CD14-positive monocyte (primary cell): ENCODE results near the gene PRDX3. TPM values are rescaled to one million over a fixed set of nuclear protein-coding genes. Genes with fewer than 3 reads are reported as not detected.

Experiments
- DNase-seq, 3 donors: peaks; one replicate each; pipeline ENCODE4 v3.0.0-alpha.2; 2011 to 2022
- H2AFZ ChIP-seq: 2 replicates; pipeline ENCODE4 v1.6.0; 2012; ENCODE audit warnings: mild to moderate bottlenecking, low read depth, low read length, inconsistent platforms; ENCODE audit not compliant: insufficient read depth, poor library complexity, severe bottlenecking
- H3K27ac ChIP-seq, 2 donors: 1 replicate in 1 of 2; 2 replicates in 1 of 2; pipeline ENCODE4 v1.5.1; 2012 to 2013; ENCODE audit warnings: low read length in 2 of 2, control low read depth in 1 of 2, inconsistent platforms in 1 of 2, low read depth in 1 of 2, mild to moderate bottlenecking in 1 of 2
- H3K27me3 ChIP-seq, 2 donors: one replicate each; pipeline versions ENCODE4 v1.6.0 to v1.6.1; 2011 to 2013; ENCODE audit warnings: low read length in 2 of 2; ENCODE audit not compliant: control insufficient read depth in 2 of 2, insufficient read depth in 2 of 2
- H3K36me3 ChIP-seq, 2 donors: replicated peaks in 1 of 2; 1 replicate in 1 of 2; 2 replicates in 1 of 2; pipeline versions ENCODE4 v1.5.1 to v1.6.1; 2012 to 2013; ENCODE audit warnings: low read length in 2 of 2, control low read depth in 1 of 2, inconsistent platforms in 1 of 2, mild to moderate bottlenecking in 1 of 2; ENCODE audit not compliant: insufficient read depth in 2 of 2, control insufficient read depth in 1 of 2
- H3K4me1 ChIP-seq, 2 donors: 1 replicate in 1 of 2; 2 replicates in 1 of 2; pipeline versions ENCODE4 v1.5.1 to v1.6.1; 2012 to 2013; ENCODE audit warnings: low read length in 2 of 2, control low read depth in 1 of 2, inconsistent platforms in 1 of 2, mild to moderate bottlenecking in 1 of 2, moderate library complexity in 1 of 2; ENCODE audit not compliant: insufficient read depth in 2 of 2, control insufficient read depth in 1 of 2
- H3K4me2 ChIP-seq: replicated peaks from 2 replicates; pipeline ENCODE3; 2012; ENCODE audit warnings: low read length, moderate library complexity, mild to moderate bottlenecking; ENCODE audit not compliant: poor library complexity, severe bottlenecking; ENCODE audit errors: extremely low read depth
- H3K4me3 ChIP-seq, 3 experiments: fragments of 200-600 bp in 1 of 3; sonication (generic) in 1 of 3; replicated peaks in 1 of 3; 1 replicate in 2 of 3; 2 replicates in 1 of 3; pipeline ENCODE4 v1.5.1; 2011 to 2013; ENCODE audit warnings: low read length in 3 of 3, mild to moderate bottlenecking in 3 of 3, control low read depth in 2 of 3, low read depth in 2 of 3, inconsistent platforms in 1 of 3, moderate library complexity in 1 of 3
- H3K79me2 ChIP-seq: 2 replicates; pipeline ENCODE4 v1.6.0; 2012; ENCODE audit warnings: mild to moderate bottlenecking, control low read depth, inconsistent platforms, low read length, moderate library complexity; ENCODE audit not compliant: insufficient read depth
- H3K9ac ChIP-seq: 2 replicates; pipeline ENCODE4 v1.6.0; 2017; ENCODE audit warnings: low read length, mild to moderate bottlenecking; ENCODE audit not compliant: insufficient read depth, poor library complexity, severe bottlenecking
- H3K9me3 ChIP-seq, 2 donors: replicated peaks in 1 of 2; 1 replicate in 1 of 2; 2 replicates in 1 of 2; pipeline versions ENCODE4 v1.5.1 to v1.6.1; 2012 to 2013; ENCODE audit warnings: low read length in 2 of 2, control low read depth in 1 of 2; ENCODE audit not compliant: control insufficient read depth in 1 of 2, insufficient read depth in 1 of 2
- H4K20me1 ChIP-seq: 2 replicates; pipeline ENCODE4 v1.6.0; 2012; ENCODE audit warnings: mild to moderate bottlenecking, low read length, control low read depth, moderate library complexity; ENCODE audit not compliant: insufficient read depth
- H3K27ac Mint-ChIP-seq, 7 donors: one replicate each; pipeline ENCODE4 v1.8.0; 2020; ENCODE audit warnings: mild to moderate bottlenecking in 7 of 7, mixed read lengths in 7 of 7, moderate library complexity in 6 of 7, inconsistent platforms in 2 of 7
- H3K27me3 Mint-ChIP-seq, 3 donors: one replicate each; pipeline ENCODE4 v1.8.0; 2021 to 2022; ENCODE audit warnings: low read depth in 3 of 3, mild to moderate bottlenecking in 3 of 3, mixed read lengths in 3 of 3, moderate library complexity in 3 of 3, inconsistent platforms in 1 of 3
- H3K36me3 Mint-ChIP-seq, 2 donors: one replicate each; pipeline ENCODE4 v1.8.0; 2020; ENCODE audit warnings: mixed read lengths in 2 of 2, inconsistent platforms in 1 of 2, mild to moderate bottlenecking in 1 of 2
- H3K4me1 Mint-ChIP-seq: one replicate; pipeline ENCODE4 v1.8.0; 2020; ENCODE audit warnings: mild to moderate bottlenecking, mixed read lengths
- H3K4me3 Mint-ChIP-seq, 2 donors: one replicate each; pipeline ENCODE4 v1.8.0; 2020; ENCODE audit warnings: mild to moderate bottlenecking in 2 of 2, mixed read lengths in 2 of 2, moderate library complexity in 1 of 2
- H3K9me3 Mint-ChIP-seq, 7 donors: one replicate each; pipeline ENCODE4 v1.8.0; 2020 to 2022; ENCODE audit warnings: mixed read lengths in 7 of 7, mild to moderate bottlenecking in 6 of 7, moderate library complexity in 6 of 7, inconsistent platforms in 2 of 7
- CTCF ChIP-seq: fragments of 200-600 bp; IDR thresholded peaks from one replicate; pipeline ENCODE4 v1.8.0; 2022; ENCODE audit warnings: antibody characterized with exemption, mild to moderate bottlenecking
- WGBS: methylation state at CpG from one replicate; pipeline ENCODE4 v1.1.5; 2013; ENCODE audit warnings: missing lambda C conversion rate; ENCODE audit not compliant: insufficient coverage; 5-methylcytosine and 5-hydroxymethylcytosine counted together
- intact Hi-C, 2 donors: fragments of 100-400 bp; cut with micrococcal nuclease; formaldehyde crosslinking; loops; one replicate each; pipeline versions ENCODE4 v1.15.0 to v1.15.1; 2023
- polyA plus RNA-seq, 3 donors: library from polyadenylated mRNA; depleted of rRNA in 1 of 3; unstranded in 2 of 3; stranded (reverse) in 1 of 3; fragments of 300-500 nt in 2 of 3; fragments of >200 nt in 1 of 3; fragmentation: Illumina TruSeq in 2 of 3; gene quantifications; 1 replicate in 2 of 3; 2 replicates in 1 of 3; pipeline ENCODE4 v1.2.3, GENCODE V29; 2012 to 2021

PRDX3 gene
- polyA plus RNA-seq, 3 donors, result 81.9 to 459 (median 410) TPM

GRCh38 chr10:119203006-119203405 lies 24.4 kb upstream of the PRDX3 start:
- H3K27me3 Mint-ChIP-seq, result peaks cover 3 to 5% (median 3%) of the 10 kb centered on the region in 3 donors
- no peaks in the 10 kb centered on the region for H3K9me3 Mint-ChIP-seq
- no peaks in the 10 kb centered on the region for H4K20me1 ChIP-seq
- no peaks in the 10 kb centered on the region for H3K36me3 Mint-ChIP-seq
- no peaks in the 10 kb centered on the region for H3K9me3 ChIP-seq
- H3K4me3 Mint-ChIP-seq, result no peak overlapping the region
- no peak overlapping the region for H2AFZ ChIP-seq
- peaks cover 15 to 25% of the 10 kb centered on the region in 2 donors for H3K4me1 ChIP-seq
- H3K4me3 ChIP-seq, result no peak overlapping the region
- 79% methylated on average over 3 of the region's 4 CpGs for WGBS
- no peaks in the 10 kb centered on the region for H3K79me2 ChIP-seq
- no peaks in the 10 kb centered on the region for H3K27me3 ChIP-seq
- no peaks in the 10 kb centered on the region for H3K36me3 ChIP-seq
- no peak for DNase-seq
- H3K4me2 ChIP-seq, result no peak overlapping the region
- TF ChIP-seq CTCF, result no peak
- no peak overlapping the region for H3K27ac ChIP-seq
- H3K9ac ChIP-seq, result no peak overlapping the region
- intact Hi-C loops, result loop anchor here in 1 of 2 donors (10.0 kb wide), 2 partner anchors 102 to 448 kb away; partner anchors contain the start of gene CACUL1
- no peak overlapping the region for H3K27ac Mint-ChIP-seq
- peaks cover 22% of the 10 kb centered on the region for H3K4me1 Mint-ChIP-seq

GRCh38 chr10:119201233-119201632 lies 22.6 kb upstream of the PRDX3 start:
- Histone ChIP-seq H3K4me1 (peaks cover 14 to 20% of the 10 kb centered on the region in 2 donors), H3K36me3 (no peaks in the 10 kb centered on the region), H3K27me3 (no peaks in the 10 kb centered on the region), H3K27ac (no peak overlapping the region), H2AFZ (no peak overlapping the region), H3K79me2 (no peaks in the 10 kb centered on the region), H3K9me3 (no peaks in the 10 kb centered on the region), H4K20me1 (no peaks in the 10 kb centered on the region), H3K4me3 (no peak overlapping the region), H3K4me2 (no peak overlapping the region), H3K9ac (no peak overlapping the region)
- no CpG with 5 or more reads among the region's 1 CpG for whole genome bisulfite sequencing
- Mint-ChIP-seq H3K27me3 (peaks cover 3 to 5% (median 4%) of the 10 kb centered on the region in 3 donors), H3K27ac (no peak overlapping the region), H3K9me3 (no peaks in the 10 kb centered on the region), H3K4me1 (peaks cover 25% of the 10 kb centered on the region), H3K4me3 (no peak overlapping the region), H3K36me3 (no peaks in the 10 kb centered on the region)
- intact Hi-C loops, result loop anchor here in 1 of 2 donors (10.0 kb wide), 2 partner anchors 104 to 446 kb away; partner anchors contain the start of gene CACUL1
- no peak for TF ChIP-seq CTCF
- DNase-seq, result no peak
